WTC11 (cell line): ENCODE measurements around the gene DLGAP4. TPM values are rescaled to one million over a fixed set of nuclear protein-coding genes. Genes with fewer than 3 reads are reported as not detected.

Source experiments
- ATAC-seq: fragments of 200-7000 bp; cut with Tn5 transposase; 2 replicates; pipeline ENCODE4 v1.10.0; 2021; ENCODE audit warnings: mild to moderate bottlenecking, moderate library complexity
- CTCF ChIA-PET: fragments of 300-600 bp; sonication (Branson Sonifier 250); formaldehyde crosslinking; loops from one replicate; lab custom pipeline; 2021; ENCODE audit warnings: antibody characterized with exemption; lab: Charles Lee
- POLR2A ChIA-PET: fragments of 350-600 bp; sonication (Branson Sonifier 250); formaldehyde crosslinking; loops from one replicate; lab custom pipeline; 2021; ENCODE audit warnings: antibody characterized with exemption; lab: Charles Lee
- DNase-seq: peaks from one replicate; pipeline ENCODE4 v3.0.0; 2021; ENCODE audit warnings: low spot score
- H3K27ac Mint-ChIP-seq: 2 replicates; pipeline ENCODE4 v1.8.0; 2021; ENCODE audit warnings: mixed read lengths
- H3K27me3 Mint-ChIP-seq: 2 replicates; pipeline ENCODE4 v1.8.0; 2021; ENCODE audit warnings: low read depth, mild to moderate bottlenecking, moderate library complexity, mixed read lengths
- H3K36me3 Mint-ChIP-seq: 2 replicates; pipeline ENCODE4 v1.8.0; 2021; ENCODE audit warnings: mixed read lengths
- H3K4me1 Mint-ChIP-seq: 2 replicates; pipeline ENCODE4 v1.8.0; 2022; ENCODE audit warnings: mixed read lengths
- H3K4me3 Mint-ChIP-seq: 2 replicates; pipeline ENCODE4 v1.8.0; 2021; ENCODE audit warnings: mild to moderate bottlenecking, moderate library complexity, mixed read lengths
- H3K9me3 Mint-ChIP-seq: 2 replicates; pipeline ENCODE4 v1.8.0; 2021; ENCODE audit warnings: mixed read lengths
- ATF1 ChIP-seq: sonication (generic); formaldehyde crosslinking; IDR thresholded peaks from 2 replicates; pipeline ENCODE4 v1.8.1; 2023; ENCODE audit warnings: mild to moderate bottlenecking, moderate library complexity, missing genetic modification reagents
- E2F4 ChIP-seq: sonication (generic); formaldehyde crosslinking; IDR thresholded peaks from 2 replicates; pipeline ENCODE4 v1.8.1; 2022; ENCODE audit warnings: low read depth, mild to moderate bottlenecking, moderate library complexity, missing genetic modification reagents, borderline replicate concordance
- E2F5 ChIP-seq: sonication (generic); formaldehyde crosslinking; IDR thresholded peaks from 2 replicates; pipeline ENCODE4 v1.8.1; 2022; ENCODE audit warnings: mild to moderate bottlenecking, moderate library complexity, missing genetic modification reagents
- ERG ChIP-seq: fragments of 250-450 bp; sonication (Bioruptor Pico); IDR thresholded peaks from 2 replicates; pipeline ENCODE4 v1.8.0; 2021; ENCODE audit warnings: mild to moderate bottlenecking
- FOXP4 ChIP-seq: sonication (generic); formaldehyde crosslinking; IDR thresholded peaks from 2 replicates; pipeline ENCODE4 v1.8.0; 2022; ENCODE audit warnings: mild to moderate bottlenecking, missing genetic modification reagents
- JUN ChIP-seq: sonication (generic); formaldehyde crosslinking; IDR thresholded peaks from 2 replicates; pipeline ENCODE4 v1.8.0; 2023; ENCODE audit warnings: mild to moderate bottlenecking, missing genetic modification reagents
- MXD4 ChIP-seq: fragments of 250-450 bp; sonication (Bioruptor Pico); IDR thresholded peaks from 2 replicates; pipeline ENCODE4 v1.8.0; 2021; ENCODE audit warnings: mild to moderate bottlenecking, moderate library complexity, borderline replicate concordance
- NFYB ChIP-seq: sonication (generic); formaldehyde crosslinking; conservative IDR thresholded peaks from 2 replicates; pipeline ENCODE4 v1.8.0; 2022; ENCODE audit warnings: low read depth, missing genetic modification reagents
- NR3C1 ChIP-seq: sonication (generic); formaldehyde crosslinking; conservative IDR thresholded peaks from 2 replicates; pipeline ENCODE4 v1.8.1; 2023; ENCODE audit warnings: low read depth, mild to moderate bottlenecking, missing genetic modification reagents
- PRDM15 ChIP-seq: sonication (generic); formaldehyde crosslinking; IDR thresholded peaks from 2 replicates; pipeline ENCODE4 v1.8.0; 2022; ENCODE audit warnings: missing genetic modification reagents
- PRRX2 ChIP-seq: fragments of 250-450 bp; sonication (Bioruptor Pico); IDR thresholded peaks from 2 replicates; pipeline ENCODE4 v1.8.0; 2021; ENCODE audit warnings: mild to moderate bottlenecking
- RELA ChIP-seq: sonication (generic); formaldehyde crosslinking; IDR thresholded peaks from 2 replicates; pipeline ENCODE4 v1.8.1; 2022; ENCODE audit warnings: missing genetic modification reagents, mild to moderate bottlenecking, borderline replicate concordance
- ZNF121 ChIP-seq: sonication (generic); formaldehyde crosslinking; IDR thresholded peaks from 2 replicates; pipeline ENCODE4 v1.8.0; 2023; ENCODE audit warnings: missing genetic modification reagents
- ZNF512 ChIP-seq: sonication (generic); formaldehyde crosslinking; IDR thresholded peaks from 2 replicates; pipeline ENCODE4 v1.8.1; 2022; ENCODE audit warnings: missing genetic modification reagents, borderline replicate concordance
- ZNF671 ChIP-seq: fragments of 250-450 bp; sonication (Bioruptor Pico); IDR thresholded peaks from 2 replicates; pipeline ENCODE4 v1.8.0; 2021; ENCODE audit warnings: mild to moderate bottlenecking
- ZSCAN18 ChIP-seq: fragments of 250-450 bp; sonication (Bioruptor Pico); IDR thresholded peaks from 2 replicates; pipeline ENCODE4 v2.1.2; 2022; ENCODE audit warnings: mild to moderate bottlenecking, moderate library complexity
- total RNA-seq: library from RNA; stranded (reverse); gene quantifications from 3 replicates; pipeline ENCODE4 v1.2.3, GENCODE V29; 2021

The DLGAP4 gene
- total RNA-seq, 1 experiment from 2014 or later = 52.6 TPM

GRCh38 chr20:36540551-36541211 lies 234.5 kb downstream of the DLGAP4 start:
- Mint-ChIP-seq H3K27ac (peak overlapping the region; percentile 77; the same call in 1 of the 2 replicates), H3K4me3 (peak overlapping the region; percentile 52), H3K27me3 (no peaks in the 10 kb centered on the region), H3K36me3 (no peaks in the 10 kb centered on the region), H3K9me3 (no peaks in the 10 kb centered on the region), H3K4me1 (peaks cover 44% of the 10 kb centered on the region)
- no peak for ATAC-seq
- ChIA-PET POLR2A (interaction anchor here (0.7 to 1.3 kb wide), 2 partner anchors 64 to 94 kb away, joined by 4 read pairs; partner anchors contain the start of gene RAB5IF), CTCF (interaction anchor here (0.5 to 0.6 kb wide), 2 partner anchors 92 to 385 kb away, joined by 3 to 4 read pairs; no protein-coding TSS in a partner anchor)
- TF ChIP-seq PRRX2 (CRISPR knock-in tag) (no peak), PRDM15 (no peak), RELA (CRISPR knock-in tag) (no peak), NR3C1 (CRISPR knock-in tag) (no peak), MXD4 (CRISPR knock-in tag) (no peak), E2F5 (CRISPR knock-in tag) (no peak), ZNF121 (CRISPR knock-in tag) (no peak), ZNF512 (CRISPR knock-in tag) (no peak), ATF1 (CRISPR knock-in tag) (no peak), FOXP4 (CRISPR knock-in tag) (no peak), E2F4 (CRISPR knock-in tag) (no peak), ZNF671 (no peak), JUN (no peak), ZSCAN18 (CRISPR knock-in tag) (no peak), ERG (CRISPR knock-in tag) (no peak), NFYB (no peak)
- DNase-seq = no peak
